K562 (cell line): ENCODE results near the gene TMEM222.

Source experiments
- CCAR2 ChIP-seq: fragments of 200-400 bp; formaldehyde crosslinking; IDR thresholded peaks from 2 replicates; pipeline ENCODE4 v1.6.1; 2017; ENCODE audit warnings: mild to moderate bottlenecking, low read depth, low read length
- CHAMP1 ChIP-seq: fragments of 450-650 bp; IDR thresholded peaks from 2 replicates; pipeline ENCODE4 v1.6.1; 2016; ENCODE audit warnings: mild to moderate bottlenecking
- CREB1 ChIP-seq, 2 experiments: sonication (generic) in 1 of 2; formaldehyde crosslinking in 1 of 2; IDR thresholded peaks; 2 replicates each; pipeline versions ENCODE4 v1.6.1 to v1.8.0; 2012 to 2022; ENCODE audit warnings: inconsistent platforms in 1 of 2, mild to moderate bottlenecking in 1 of 2, missing genetic modification reagents in 1 of 2, moderate library complexity in 1 of 2
- CTCF ChIP-seq, 3 experiments: IDR thresholded peaks in 2 of 3; conservative IDR thresholded peaks in 1 of 3; 2 replicates each; pipeline ENCODE4 v1.5.1; 2011 to 2012; ENCODE audit warnings: low read length in 3 of 3, mild to moderate bottlenecking in 3 of 3, control low read depth in 2 of 3, improper control_type of control experiment in 1 of 3, inconsistent platforms in 1 of 3, low read depth in 1 of 3, mixed read lengths in 1 of 3, moderate library complexity in 1 of 3; ENCODE audit not compliant: insufficient read depth in 2 of 3
- FOXP1 ChIP-seq: sonication (generic); formaldehyde crosslinking; IDR thresholded peaks from 2 replicates; pipeline ENCODE4 v1.8.0; 2022; ENCODE audit warnings: mild to moderate bottlenecking, missing genetic modification reagents
- IRF2 ChIP-seq: sonication (generic); formaldehyde crosslinking; IDR thresholded peaks from 2 replicates; pipeline ENCODE4 v1.8.1; 2022; ENCODE audit warnings: mild to moderate bottlenecking, missing genetic modification reagents
- NCOR1 ChIP-seq: fragments of 450-650 bp; IDR thresholded peaks from 2 replicates; pipeline ENCODE4 v1.6.1; 2016; ENCODE audit warnings: mild to moderate bottlenecking, moderate library complexity
- SIN3A ChIP-seq, 2 experiments: fragments of 150-350 bp in 1 of 2; IDR thresholded peaks; 2 replicates each; pipeline ENCODE4 v1.6.1; 2011 to 2016; ENCODE audit warnings: borderline replicate concordance in 2 of 2, low read depth in 2 of 2, low read length in 2 of 2, mild to moderate bottlenecking in 2 of 2, moderate library complexity in 2 of 2; ENCODE audit not compliant: control insufficient read depth in 1 of 2
- YBX1 ChIP-seq: fragments of 450-650 bp; IDR thresholded peaks from 2 replicates; pipeline ENCODE4 v1.7.1; 2016; ENCODE audit warnings: mild to moderate bottlenecking
- ZSCAN29 ChIP-seq: fragments of 450-650 bp; IDR thresholded peaks from 2 replicates; pipeline ENCODE4 v1.6.1; 2017
- TF ChIP-seq, protein P1 (sequence below): fragments of 250-450 bp; sonication (Bioruptor Pico); IDR thresholded peaks from 2 replicates; pipeline ENCODE4 v1.8.0; 2021; ENCODE audit warnings: moderate library complexity, mild to moderate bottlenecking, inconsistent platforms

- TF ChIP-seq NCOR1 (no peak), YBX1 (no peak), ZSCAN29 (no peak), CREB1 (IDR thresholded peaks at IDR 0.05) (no peak), CREB1 (CRISPR knock-in tag; IDR thresholded peaks at IDR 0.05) (no peak), FOXP1 (CRISPR knock-in tag) (no peak), CCAR2 (no peak), CTCF (IDR thresholded peaks at IDR 0.05 in 2 of 3, conservative IDR thresholded peaks at IDR 0.05 in 1 of 3; ENCODE audit: insufficient read depth in 2 of 3, low read depth in 1 of 3, low read length in 3 of 3) (no peak), IRF2 (CRISPR knock-in tag) (no peak), CHAMP1 (no peak), SIN3A (IDR thresholded peaks at IDR 0.05; ENCODE audit: borderline replicate concordance in 2 of 2, control insufficient read depth in 1 of 2, low read depth in 2 of 2, low read length in 2 of 2) (no peak)
- TF ChIP-seq, protein P1, sequence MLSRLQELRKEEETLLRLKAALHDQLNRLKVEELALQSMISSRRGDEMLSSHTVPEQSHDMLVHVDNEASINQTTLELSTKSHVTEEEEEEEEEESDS (CRISPR knock-in tag) = no peak
Observed at GRCh38 chr1:27355683-27356082, 33.7 kb downstream of the TMEM222 start.
